Panc1 (cell line): ENCODE results near the gene HLA-DQA1.

Experiments used
- CTCF ChIP-seq: fragments of 450-650 bp; IDR thresholded peaks from 2 replicates; pipeline ENCODE4 v1.5.1; 2017; ENCODE audit warnings: mild to moderate bottlenecking
- POLR2AphosphoS5 ChIP-seq: IDR thresholded peaks from 2 replicates; pipeline ENCODE4 v1.6.1; 2012; ENCODE audit warnings: mild to moderate bottlenecking, low read depth, low read length, moderate library complexity
- SIN3A ChIP-seq: IDR thresholded peaks from 2 replicates; pipeline ENCODE4 v1.6.1; 2012; ENCODE audit warnings: low read depth, mild to moderate bottlenecking, low read length, moderate library complexity, borderline replicate concordance; ENCODE audit not compliant: insufficient read depth

GRCh38 chr6:32604434-32604877, 32.8 kb upstream of the HLA-DQA1 start:
- TF ChIP-seq CTCF (no peak), SIN3A (no peak), POLR2AphosphoS5 (no peak)
